ENCODE results near the gene SLC39A11. TPM values are rescaled to one million over a fixed set of nuclear protein-coding genes. Genes with fewer than 3 reads are reported as not detected.
"Not testable (repeated sequence)": the region's sequence is repeated elsewhere in the genome, so short reads cannot be mapped to it uniquely, and the experiment has no call there.

The SLC39A11 gene
- total RNA-seq, 2 experiments from 2014 or later: 25.6 to 51.5 TPM

GRCh38 chr17:73060721-73061120, 31.8 kb downstream of the SLC39A11 start:
- no peaks in the 10 kb centered on the region for H3K4me1 ChIP-seq (ENCODE audit: insufficient read depth, low read length, poor library complexity, severe bottlenecking)
- no peaks in the 10 kb centered on the region for H3K9me2 ChIP-seq (ENCODE audit: insufficient read depth, low read length)
- no peaks in the 10 kb centered on the region for H3K9me3 ChIP-seq (ENCODE audit: low read length)
- H3K36me3 ChIP-seq (ENCODE audit: insufficient read depth, low read length): no peaks in the 10 kb centered on the region
- no peak overlapping the region for H3K4me3 ChIP-seq (ENCODE audit: low read depth, low read length, poor library complexity, severe bottlenecking)
- no peak for DNase-seq (ENCODE audit: low spot score)
- no peak overlapping the region for H3K27ac ChIP-seq (ENCODE audit: low read depth, low read length, poor library complexity, severe bottlenecking)
- POLR2A ChIA-PET: interaction anchor here (0.6 to 0.7 kb wide), 6 partner anchors 10 to 526 kb away, joined by 3 to 4 read pairs (median 3); no protein-coding TSS in a partner anchor
- H4K20me1 ChIP-seq (ENCODE audit: insufficient read depth, low read length): no peaks in the 10 kb centered on the region
- no peak for TF ChIP-seq EZH2phosphoT487 (IDR thresholded peaks at IDR 0.05; ENCODE audit: borderline replicate concordance, low read depth, low read length)
- TF ChIP-seq, protein P1, sequence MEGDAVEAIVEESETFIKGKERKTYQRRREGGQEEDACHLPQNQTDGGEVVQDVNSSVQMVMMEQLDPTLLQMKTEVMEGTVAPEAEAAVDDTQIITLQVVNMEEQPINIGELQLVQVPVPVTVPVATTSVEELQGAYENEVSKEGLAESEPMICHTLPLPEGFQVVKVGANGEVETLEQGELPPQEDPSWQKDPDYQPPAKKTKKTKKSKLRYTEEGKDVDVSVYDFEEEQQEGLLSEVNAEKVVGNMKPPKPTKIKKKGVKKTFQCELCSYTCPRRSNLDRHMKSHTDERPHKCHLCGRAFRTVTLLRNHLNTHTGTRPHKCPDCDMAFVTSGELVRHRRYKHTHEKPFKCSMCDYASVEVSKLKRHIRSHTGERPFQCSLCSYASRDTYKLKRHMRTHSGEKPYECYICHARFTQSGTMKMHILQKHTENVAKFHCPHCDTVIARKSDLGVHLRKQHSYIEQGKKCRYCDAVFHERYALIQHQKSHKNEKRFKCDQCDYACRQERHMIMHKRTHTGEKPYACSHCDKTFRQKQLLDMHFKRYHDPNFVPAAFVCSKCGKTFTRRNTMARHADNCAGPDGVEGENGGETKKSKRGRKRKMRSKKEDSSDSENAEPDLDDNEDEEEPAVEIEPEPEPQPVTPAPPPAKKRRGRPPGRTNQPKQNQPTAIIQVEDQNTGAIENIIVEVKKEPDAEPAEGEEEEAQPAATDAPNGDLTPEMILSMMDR (conservative IDR thresholded peaks at IDR 0.05; ENCODE audit: low read length): no peak
- no peak overlapping the region for H3K4me2 ChIP-seq (ENCODE audit: low read length)
- no TSS peak for BruUV-seq (replicated peaks)
- H2AFZ ChIP-seq (ENCODE audit: low read length): no peak overlapping the region
- no peaks in the 10 kb centered on the region for H3K79me2 ChIP-seq (ENCODE audit: insufficient read depth, low read depth, low read length)
- CTCF ChIA-PET (ENCODE audit: unreplicated experiment): no interaction called here
- intact Hi-C loops (cut with micrococcal nuclease; ENCODE audit: unreplicated experiment): no loop called here

DNA sequence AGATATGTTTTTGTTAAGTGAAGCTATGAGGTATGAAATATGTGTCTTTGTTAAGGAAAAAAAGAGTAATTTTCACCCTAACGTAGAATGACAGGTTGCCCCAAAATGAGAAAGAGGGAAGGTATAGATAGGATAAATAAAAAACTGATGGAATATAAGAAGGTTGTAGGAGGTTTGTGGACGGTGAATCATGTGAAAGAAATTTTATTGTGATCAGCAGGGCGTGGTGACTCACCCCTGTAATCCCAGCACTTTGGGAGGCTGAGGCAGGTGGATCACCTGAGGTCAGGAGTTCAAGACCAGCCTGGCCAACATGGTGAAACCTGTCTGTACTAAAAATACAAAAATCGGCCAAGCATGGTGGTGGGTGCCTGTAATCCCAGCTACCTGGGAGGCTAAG, 32.8 kb downstream of the SLC39A11 start:
- POLR2A ChIA-PET: interaction anchor here (0.7 kb wide), 3 partner anchors 9 to 527 kb away, joined by 3 read pairs; no protein-coding TSS in a partner anchor
- H3K9me3 ChIP-seq (ENCODE audit: low read length); H3K9me2 ChIP-seq (ENCODE audit: insufficient read depth, low read length); intact Hi-C loops (cut with micrococcal nuclease; ENCODE audit: unreplicated experiment); H4K20me1 ChIP-seq (ENCODE audit: insufficient read depth, low read length); H3K4me2 ChIP-seq (ENCODE audit: low read length); H3K36me3 ChIP-seq (ENCODE audit: insufficient read depth, low read length); DNase-seq (ENCODE audit: low spot score); H3K4me1 ChIP-seq (ENCODE audit: insufficient read depth, low read length, poor library complexity, severe bottlenecking); H3K27ac ChIP-seq (ENCODE audit: low read depth, low read length, poor library complexity, severe bottlenecking); BruUV-seq (replicated peaks); CTCF ChIA-PET (ENCODE audit: unreplicated experiment); H3K79me2 ChIP-seq (ENCODE audit: insufficient read depth, low read depth, low read length); H2AFZ ChIP-seq (ENCODE audit: low read length); H3K4me3 ChIP-seq (ENCODE audit: low read depth, low read length, poor library complexity, severe bottlenecking): not testable (repeated sequence)

DNA sequence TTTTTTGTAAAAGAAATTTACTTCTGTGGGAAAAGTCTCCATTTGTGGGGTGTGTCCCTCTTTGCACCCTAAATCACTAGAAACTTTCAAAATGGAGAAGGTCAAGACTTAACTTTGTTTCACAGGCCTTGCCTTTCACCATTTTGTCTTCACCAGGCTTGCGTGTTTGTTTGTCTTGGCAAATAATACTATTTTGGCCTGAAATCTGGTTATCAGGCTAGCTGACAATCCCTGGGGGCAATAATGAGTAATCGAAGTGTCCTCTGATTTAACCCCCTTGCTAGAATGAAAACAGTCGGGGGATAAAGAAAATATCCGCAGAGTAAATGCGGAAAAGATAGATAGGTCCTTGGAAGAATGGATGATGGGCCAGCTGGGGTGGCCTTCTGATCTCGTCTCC, 34.5 kb downstream of the SLC39A11 start:
- no peaks in the 10 kb centered on the region for H3K36me3 ChIP-seq (ENCODE audit: insufficient read depth, low read length)
- H3K9me2 ChIP-seq (ENCODE audit: insufficient read depth, low read length): no peaks in the 10 kb centered on the region
- no peak for DNase-seq (ENCODE audit: low spot score)
- H2AFZ ChIP-seq (ENCODE audit: low read length): no peak overlapping the region
- intact Hi-C loops (cut with micrococcal nuclease; ENCODE audit: unreplicated experiment): no loop called here
- H3K9me3 ChIP-seq (ENCODE audit: low read length): no peaks in the 10 kb centered on the region
- no peaks in the 10 kb centered on the region for H4K20me1 ChIP-seq (ENCODE audit: insufficient read depth, low read length)
- H3K4me2 ChIP-seq (ENCODE audit: low read length): no peak overlapping the region
- no peaks in the 10 kb centered on the region for H3K4me1 ChIP-seq (ENCODE audit: insufficient read depth, low read length, poor library complexity, severe bottlenecking)
- CTCF ChIA-PET (ENCODE audit: unreplicated experiment): no interaction called here
- H3K27ac ChIP-seq (ENCODE audit: low read depth, low read length, poor library complexity, severe bottlenecking): no peak overlapping the region
- no peak for TF ChIP-seq EZH2phosphoT487 (IDR thresholded peaks at IDR 0.05; ENCODE audit: borderline replicate concordance, low read depth, low read length)
- TF ChIP-seq, protein P1 (conservative IDR thresholded peaks at IDR 0.05; ENCODE audit: low read length): no peak
- POLR2A ChIA-PET: interaction anchor here (1.2 kb wide), 1 partner anchor 11 kb away, joined by 3 read pairs; no protein-coding TSS in a partner anchor
- BruUV-seq (replicated peaks): no TSS peak
- H3K79me2 ChIP-seq (ENCODE audit: insufficient read depth, low read depth, low read length): no peaks in the 10 kb centered on the region
- H3K4me3 ChIP-seq (ENCODE audit: low read depth, low read length, poor library complexity, severe bottlenecking): no peak overlapping the region

All from OCI-LY7 (cell line).